ENCODE results near the gene PCBP3.
"Not testable (repeated sequence)": the region's sequence is repeated elsewhere in the genome, so short reads cannot be mapped to it uniquely, and the experiment has no call there.

PCBP3 gene

GRCh38 chr21:45830720-45831366, 187.3 kb downstream of the PCBP3 start:
- no peak for TF ChIP-seq CTCF (IDR thresholded peaks at IDR 0.05; ENCODE audit: low read length, missing control alignments)
- no peak for DNase-seq (ENCODE audit: low read depth)
- H3K4me3 ChIP-seq (replicated peaks; ENCODE audit: low read depth, low read length), result no peak overlapping the region

DNA sequence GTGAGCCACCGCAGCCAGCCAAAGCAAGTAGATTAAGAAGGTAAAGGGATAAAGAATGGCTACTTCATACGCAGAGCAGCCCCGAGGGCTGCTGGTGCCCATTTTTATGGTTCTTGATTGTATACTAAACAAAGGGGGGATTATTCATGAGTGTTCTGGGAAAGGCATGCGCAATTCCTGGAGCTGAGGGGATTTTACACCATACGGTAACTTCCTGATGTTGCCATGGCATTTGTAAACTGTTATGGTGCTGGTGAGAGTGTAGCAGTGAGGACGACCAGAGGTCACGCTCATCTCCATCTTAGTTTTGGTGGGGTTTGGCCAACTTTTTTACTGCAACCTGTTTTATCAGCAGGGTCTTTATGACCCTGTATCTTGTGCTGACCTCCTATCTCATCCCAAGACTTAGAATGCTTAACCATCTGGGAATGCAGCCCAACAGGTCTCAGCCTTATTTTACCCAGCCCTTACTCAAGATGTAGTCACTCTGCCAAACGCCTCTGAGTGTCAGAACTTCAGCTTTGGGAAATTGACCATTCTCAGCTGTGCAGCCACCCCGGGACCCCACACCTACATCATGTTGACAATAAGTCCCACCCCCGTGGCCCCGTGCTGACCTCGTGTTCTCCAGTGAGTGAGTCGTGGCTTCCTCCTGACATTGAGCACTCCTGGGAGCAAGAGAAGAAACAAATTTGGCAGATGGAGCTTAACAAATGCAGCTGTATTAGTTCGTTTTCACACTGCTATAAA, 188.6 kb downstream of the PCBP3 start:
- peak; percentile 51 for DNase-seq (ENCODE audit: low read depth)
- no peak for TF ChIP-seq CTCF (IDR thresholded peaks at IDR 0.05; ENCODE audit: low read length, missing control alignments)
- H3K4me3 ChIP-seq (replicated peaks; ENCODE audit: low read depth, low read length), result no peak overlapping the region

DNA sequence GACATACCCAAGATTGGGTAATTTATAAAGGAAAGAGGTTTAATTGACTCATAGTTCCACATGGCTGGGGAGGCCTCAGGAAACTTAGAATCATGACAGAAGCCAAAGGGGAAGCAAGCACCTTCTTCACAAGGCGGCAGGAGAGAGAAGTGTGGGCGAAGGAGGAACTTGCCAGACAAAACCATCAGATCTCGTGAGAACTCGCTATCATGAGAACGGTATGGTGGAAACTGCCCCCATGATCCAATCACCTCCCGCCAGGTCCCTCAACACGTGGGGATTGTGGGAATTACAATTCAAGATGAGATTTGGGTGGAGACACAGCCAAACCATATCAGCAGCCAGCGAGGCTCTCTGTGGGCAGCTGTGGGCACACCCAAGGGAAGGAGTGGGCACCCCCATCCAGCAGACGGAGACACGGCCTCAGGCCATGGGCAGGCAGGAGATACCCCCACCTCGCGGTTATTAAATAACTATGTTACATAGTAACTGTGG, 189.3 kb downstream of the PCBP3 start:
- not testable (repeated sequence) for H3K4me3 ChIP-seq (replicated peaks; ENCODE audit: low read depth, low read length); DNase-seq (ENCODE audit: low read depth)

DNA sequence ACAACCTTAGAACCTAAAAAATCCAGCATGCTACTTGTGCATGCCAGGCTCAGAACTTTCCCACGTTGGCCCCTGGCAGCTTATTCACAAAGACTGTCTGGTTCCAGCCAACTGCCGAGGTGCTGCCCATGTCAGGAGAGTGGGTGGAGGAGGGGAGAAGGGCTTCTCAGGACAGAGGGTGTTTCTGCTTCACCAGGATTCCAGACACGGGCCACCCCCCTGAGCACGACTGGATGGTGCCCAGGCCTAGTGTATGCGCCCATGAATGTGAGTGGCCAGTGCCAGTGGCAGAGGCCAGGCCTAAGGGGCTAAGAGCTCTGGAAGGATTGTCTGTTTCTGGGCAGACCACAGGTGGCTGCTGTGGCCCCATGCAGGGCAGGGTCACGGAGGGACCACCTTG, 189.9 kb downstream of the PCBP3 start:
- TF ChIP-seq CTCF (IDR thresholded peaks at IDR 0.05; ENCODE audit: low read length, missing control alignments), result no peak
- H3K4me3 ChIP-seq (replicated peaks; ENCODE audit: low read depth, low read length), result no peak overlapping the region
- DNase-seq (ENCODE audit: low read depth), result no peak

DNA sequence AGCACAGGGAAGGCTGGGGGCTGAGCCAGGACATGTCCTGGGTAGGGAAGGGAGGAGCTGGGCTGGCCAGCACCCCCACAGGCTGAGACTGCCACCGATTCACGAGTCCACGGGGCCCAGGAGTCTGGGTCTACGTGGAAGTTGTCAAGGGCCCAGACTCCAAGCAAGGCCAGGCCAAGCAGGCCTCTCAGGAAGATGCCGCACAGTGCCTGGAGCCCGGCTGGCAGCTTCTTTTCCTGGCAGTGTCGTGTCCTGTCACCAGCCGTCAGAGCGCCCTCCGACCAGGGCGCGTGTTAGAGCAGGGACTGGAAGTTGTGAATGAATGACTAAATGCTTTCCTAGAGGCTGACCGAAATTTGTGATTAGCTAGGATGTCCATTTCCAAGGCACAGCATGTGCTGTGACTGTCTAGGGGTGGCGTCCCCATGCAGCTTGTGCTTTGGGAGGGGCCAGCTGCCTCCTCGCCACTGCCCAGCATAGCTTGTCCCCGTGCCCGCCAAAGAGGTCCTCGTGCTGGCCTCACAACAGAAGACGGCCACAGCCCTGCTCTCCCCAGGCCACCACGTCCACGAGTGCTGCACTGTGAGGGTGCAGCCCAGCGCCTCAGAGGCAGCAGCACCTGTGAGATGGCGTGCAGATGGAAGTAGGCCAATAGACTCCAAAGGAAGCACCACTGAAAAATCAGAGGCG, 190.6 kb downstream of the PCBP3 start:
- H3K4me3 ChIP-seq (replicated peaks; ENCODE audit: low read depth, low read length), result no peak overlapping the region
- no peak for TF ChIP-seq CTCF (IDR thresholded peaks at IDR 0.05; ENCODE audit: low read length, missing control alignments)
- no peak for DNase-seq (ENCODE audit: low read depth)

GRCh38 chr21:45834821-45835293, 191.3 kb downstream of the PCBP3 start:
- no peak for TF ChIP-seq CTCF (IDR thresholded peaks at IDR 0.05; ENCODE audit: low read length, missing control alignments)
- DNase-seq (ENCODE audit: low read depth), result no peak
- H3K4me3 ChIP-seq (replicated peaks; ENCODE audit: low read depth, low read length), result no peak overlapping the region
